H1 (cell line): Measurements from ENCODE around the gene G2E3. TPM values are rescaled to one million over a fixed set of nuclear protein-coding genes. Genes with fewer than 3 reads are reported as not detected.

ENCODE experiments used
- CTCF ChIA-PET: fragments of 300-600 bp; sonication (Branson Sonifier 250); formaldehyde crosslinking; loops from one replicate; lab custom pipeline; 2021; ENCODE audit not compliant: partially characterized antibody; lab: Charles Lee
- POLR2A ChIA-PET: fragments of 300-600 bp; sonication (Branson Sonifier 250); formaldehyde crosslinking; loops from one replicate; lab custom pipeline; 2021; ENCODE audit warnings: inconsistent platforms; ENCODE audit not compliant: partially characterized antibody; lab: Charles Lee
- DNase-seq, 2 experiments: peaks; one replicate each; pipeline versions ENCODE4 v3.0.0 to v3.0.0-alpha.2; 2010 to 2022; ENCODE audit warnings: low spot score in 2 of 2, low read depth in 1 of 2, mixed read lengths in 1 of 2
- FAIRE-seq: peaks from 2 replicates; lab custom pipeline; 2011; peaks lifted over from hg19 to GRCh38; lab: Jason Lieb, UNC
- H2AFZ ChIP-seq: 2 replicates; pipeline ENCODE4 v1.8.1; 2012; ENCODE audit warnings: low read length, inconsistent platforms
- H2AK5ac ChIP-seq: 2 replicates; pipeline ENCODE4 v1.6.1; 2013; ENCODE audit warnings: low read depth, low read length
- H2BK120ac ChIP-seq: replicated peaks from 2 replicates; pipeline ENCODE3; 2013; ENCODE audit warnings: low read depth, low read length, inconsistent platforms
- H2BK12ac ChIP-seq: 2 replicates; pipeline ENCODE4 v1.6.1; 2013; ENCODE audit warnings: low read depth, low read length
- H2BK15ac ChIP-seq: 2 replicates; pipeline ENCODE4 v1.6.1; 2013; ENCODE audit warnings: low read length
- H2BK20ac ChIP-seq: 2 replicates; pipeline ENCODE4 v1.6.1; 2013; ENCODE audit warnings: low read length
- H2BK5ac ChIP-seq: 2 replicates; pipeline ENCODE4 v1.6.1; 2013; ENCODE audit warnings: low read depth, low read length
- H3K14ac ChIP-seq: 2 replicates; pipeline ENCODE4 v1.6.1; 2013; ENCODE audit warnings: inconsistent platforms; ENCODE audit not compliant: insufficient read length
- H3K18ac ChIP-seq: 2 replicates; pipeline ENCODE4 v1.6.1; 2013; ENCODE audit warnings: low read length; ENCODE audit errors: extremely low read depth
- H3K23ac ChIP-seq: 2 replicates; pipeline ENCODE4 v1.6.1; 2013; ENCODE audit warnings: inconsistent platforms; ENCODE audit not compliant: insufficient read length
- H3K23me2 ChIP-seq: 2 replicates; pipeline ENCODE4 v1.6.1; 2013; ENCODE audit warnings: low read depth, low read length
- H3K27ac ChIP-seq: 2 replicates; pipeline ENCODE4 v1.6.1; 2011; ENCODE audit warnings: low read depth, low read length, inconsistent platforms
- H3K27me3 ChIP-seq, 4 experiments: replicated peaks in 1 of 4; 1 replicate in 1 of 4; 2 replicates in 3 of 4; pipeline versions ENCODE4 v1.6.1 to v1.8.1; 2011 to 2013; ENCODE audit warnings: low read length in 3 of 4, mild to moderate bottlenecking in 3 of 4, inconsistent platforms in 2 of 4, mixed read lengths in 2 of 4, moderate library complexity in 1 of 4; ENCODE audit not compliant: control insufficient read depth in 3 of 4, insufficient read depth in 3 of 4; ENCODE audit errors: extremely low read depth in 1 of 4
- H3K36me3 ChIP-seq, 4 experiments: 2 replicates each; pipeline versions ENCODE4 v1.6.1 to v1.8.1; 2011 to 2013; ENCODE audit warnings: mild to moderate bottlenecking in 4 of 4, low read length in 3 of 4, moderate library complexity in 2 of 4, control low read depth in 1 of 4, inconsistent platforms in 1 of 4; ENCODE audit not compliant: insufficient read depth in 4 of 4, control insufficient read depth in 2 of 4
- H3K4ac ChIP-seq: replicated peaks from 2 replicates; pipeline ENCODE3; 2013; ENCODE audit warnings: low read length, low read depth, mixed read lengths, inconsistent platforms; ENCODE audit not compliant: insufficient read length
- H3K4me1 ChIP-seq, 4 experiments: replicated peaks in 1 of 4; 1 replicate in 1 of 4; 2 replicates in 3 of 4; pipeline versions ENCODE4 v1.6.1 to v1.8.1; 2011 to 2013; ENCODE audit warnings: low read length in 3 of 4, inconsistent platforms in 2 of 4, mixed read lengths in 1 of 4; ENCODE audit not compliant: insufficient read depth in 4 of 4, control insufficient read depth in 3 of 4
- H3K4me2 ChIP-seq, 2 experiments: 2 replicates each; pipeline versions ENCODE4 v1.6.1 to v1.8.1; 2011 to 2013; ENCODE audit warnings: low read depth in 2 of 2, low read length in 2 of 2, control low read depth in 1 of 2, inconsistent platforms in 1 of 2, mild to moderate bottlenecking in 1 of 2; ENCODE audit not compliant: insufficient read depth in 1 of 2
- H3K4me3 ChIP-seq, 4 experiments: fragments of 200-600, 300-600 bp in 1 of 4; sonication (generic), shearing (Covaris generic), sonication (Bioruptor Twin) in 1 of 4; 2 replicates each; pipeline versions ENCODE4 v1.5.1 to v1.8.1; 2011 to 2016; ENCODE audit warnings: low read length in 4 of 4, low read depth in 3 of 4, control low read depth in 2 of 4, inconsistent platforms in 2 of 4, mild to moderate bottlenecking in 2 of 4, mixed read lengths in 1 of 4, moderate library complexity in 1 of 4; ENCODE audit not compliant: insufficient read depth in 2 of 4; ENCODE audit errors: extremely low read depth in 1 of 4
- H3K56ac ChIP-seq: replicated peaks from 2 replicates; pipeline ENCODE3; 2013; ENCODE audit warnings: low read depth, mild to moderate bottlenecking, mixed read lengths, low read length, inconsistent platforms; ENCODE audit not compliant: insufficient read length
- H3K79me1 ChIP-seq: 2 replicates; pipeline ENCODE4 v1.6.1; 2013; ENCODE audit warnings: low read depth, low read length, control low read depth
- H3K79me2 ChIP-seq, 2 experiments: 2 replicates each; pipeline versions ENCODE4 v1.6.1 to v1.8.1; 2012 to 2013; ENCODE audit warnings: low read length in 2 of 2, mild to moderate bottlenecking in 2 of 2, inconsistent platforms in 1 of 2; ENCODE audit not compliant: insufficient read depth in 2 of 2, control insufficient read depth in 1 of 2
- H3K9ac ChIP-seq, 4 experiments: replicated peaks in 1 of 4; 1 replicate in 1 of 4; 2 replicates in 3 of 4; pipeline versions ENCODE4 v1.6.1 to v1.8.1; 2011 to 2013; ENCODE audit warnings: low read depth in 3 of 4, low read length in 3 of 4, control low read depth in 2 of 4, mild to moderate bottlenecking in 2 of 4, moderate library complexity in 2 of 4, inconsistent platforms in 1 of 4; ENCODE audit errors: extremely low read depth in 1 of 4
- H3K9me3 ChIP-seq, 2 experiments: 2 replicates each; pipeline versions ENCODE4 v1.6.1 to v1.8.1; 2012 to 2013; ENCODE audit warnings: mild to moderate bottlenecking in 2 of 2, moderate library complexity in 2 of 2, control low read depth in 1 of 2, inconsistent platforms in 1 of 2, low read depth in 1 of 2, low read length in 1 of 2, mixed read lengths in 1 of 2; ENCODE audit not compliant: insufficient read depth in 2 of 2
- H4K20me1 ChIP-seq, 2 experiments: replicated peaks in 1 of 2; 2 replicates each; pipeline versions ENCODE3 to v1.8.1; 2011 to 2013; ENCODE audit warnings: inconsistent platforms in 2 of 2, low read length in 2 of 2, mild to moderate bottlenecking in 1 of 2; ENCODE audit not compliant: insufficient read depth in 2 of 2, control insufficient read depth in 1 of 2
- H4K5ac ChIP-seq: 2 replicates; pipeline ENCODE4 v1.6.1; 2013; ENCODE audit warnings: low read length, low read depth, mixed read lengths, inconsistent platforms; ENCODE audit not compliant: insufficient read length
- H4K8ac ChIP-seq: 2 replicates; pipeline ENCODE4 v1.8.0; 2013; ENCODE audit warnings: mild to moderate bottlenecking, moderate library complexity, low read length, inconsistent platforms; ENCODE audit not compliant: insufficient read depth; ENCODE audit errors: extremely low read depth
- H4K91ac ChIP-seq: replicated peaks from 2 replicates; pipeline ENCODE3; 2013; ENCODE audit warnings: low read length, mixed read lengths, inconsistent platforms; ENCODE audit not compliant: insufficient read length
- BRCA1 ChIP-seq: IDR thresholded peaks from 2 replicates; pipeline ENCODE4 v1.6.1; 2012; ENCODE audit warnings: low read depth, low read length, improper control_type of control experiment
- EZH2 ChIP-seq: fragments of 200-600 bp; sonication (generic); IDR thresholded peaks from 2 replicates; pipeline ENCODE4 v1.7.1; 2012; ENCODE audit warnings: low read depth, mild to moderate bottlenecking, moderate library complexity, low read length, inconsistent platforms; ENCODE audit not compliant: severe bottlenecking
- HDAC6 ChIP-seq: IDR thresholded peaks from one replicate; pipeline ENCODE4 v1.7.1; 2012; ENCODE audit warnings: low read depth, mild to moderate bottlenecking, inconsistent platforms, low read length, moderate library complexity
- KDM1A ChIP-seq: fragments of 200-600, 300-600 bp; sonication (generic); IDR thresholded peaks from 2 replicates; pipeline ENCODE4 v1.7.1; 2016; ENCODE audit warnings: mild to moderate bottlenecking, low read length, borderline replicate concordance
- MAFK ChIP-seq: IDR thresholded peaks from 2 replicates; pipeline ENCODE4 v1.6.1; 2012; ENCODE audit warnings: low read depth, mild to moderate bottlenecking, improper control_type of control experiment, low read length
- NANOG ChIP-seq: IDR thresholded peaks from 2 replicates; pipeline ENCODE4 v1.6.1; 2011; ENCODE audit warnings: low read length, low read depth, mild to moderate bottlenecking, inconsistent platforms; ENCODE audit not compliant: insufficient read depth, poor library complexity, severe bottlenecking
- POLR2AphosphoS5 ChIP-seq: IDR thresholded peaks from 2 replicates; pipeline ENCODE4 v1.6.1; 2011; ENCODE audit warnings: low read depth, low read length
- SIN3A ChIP-seq, 2 experiments: IDR thresholded peaks in 1 of 2; conservative IDR thresholded peaks in 1 of 2; 2 replicates each; pipeline ENCODE4 v1.6.1; 2011 to 2012; ENCODE audit warnings: low read length in 2 of 2, improper control_type of control experiment in 1 of 2, low read depth in 1 of 2, mild to moderate bottlenecking in 1 of 2
- SIX5 ChIP-seq: IDR thresholded peaks from 2 replicates; pipeline ENCODE4 v1.6.1; 2011; ENCODE audit warnings: mild to moderate bottlenecking, low read depth, low read length
- TAF1 ChIP-seq: IDR thresholded peaks from 2 replicates; pipeline ENCODE4 v1.6.1; 2011; ENCODE audit warnings: mild to moderate bottlenecking, low read depth, low read length
- TAF7 ChIP-seq: optimal IDR thresholded peaks from 2 replicates; pipeline ENCODE3; 2011; ENCODE audit warnings: low read depth, mild to moderate bottlenecking, inconsistent platforms, low read length, moderate library complexity, borderline replicate concordance
- ZNF274 ChIP-seq: IDR thresholded peaks from 2 replicates; pipeline ENCODE4 v1.7.0; 2012; ENCODE audit warnings: low read length, borderline replicate concordance; ENCODE audit errors: extremely low read depth
- WGBS, 2 experiments: shearing (Covaris generic) in 1 of 2; methylation state at CpG; one replicate each; pipeline versions ENCODE4 v1.1.6 to v1.1.7; 2013 to 2015; ENCODE audit warnings: low lambda C conversion rate in 2 of 2, mixed read lengths in 2 of 2, inconsistent platforms in 1 of 2, low coverage in 1 of 2, missing lambda C conversion rate in 1 of 2; ENCODE audit not compliant: insufficient replicate concordance in 2 of 2, insufficient coverage in 1 of 2, insufficient read length in 1 of 2; ENCODE audit errors: extremely low coverage in 1 of 2, missing lambda C conversion rate in 1 of 2; 5-methylcytosine and 5-hydroxymethylcytosine counted together
- polyA plus RNA-seq, 7 experiments: library from polyadenylated mRNA; depleted of rRNA in 3 of 7; stranded (reverse) in 5 of 7; unstranded in 2 of 7; fragments of >200 nt in 5 of 7; fragments of 200-250 nt in 2 of 7; gene quantifications; 1 replicate in 5 of 7; 2 replicates in 1 of 7; 4 replicates in 1 of 7; pipeline versions ENCODE4 v1.2.1 to v1.2.3, GENCODE V29; 2011 to 2013; ENCODE audit warnings: missing spikeins in 2 of 7, mixed read lengths in 2 of 7
- total RNA-seq: library from RNA; stranded (reverse); fragmentation: NEBNext Ultra II Directional; extraction: Animal tissue kit (Norgen Biotek cat#: 25700); gene quantifications from 2 replicates; pipeline ENCODE4 v1.2.1, GENCODE V29; 2021

G2E3 gene
- total and polyA plus RNA-seq, 2 of the 8 experiments (the other 6 are each of a cell fraction or from before 2014, with no cell fraction given), result 9.2 to 72.0 TPM

GRCh38 chr14:30621354-30621939 is 62.5 kb downstream of the G2E3 start:
- no peak overlapping the region for H2BK20ac ChIP-seq
- H3K4me2 ChIP-seq, result peak overlapping the region; percentile 86 to 94
- H3K79me2 ChIP-seq, result peaks cover 9 to 41% of the 10 kb centered on the region in 2 experiments
- peaks cover 0 to 8% (median under 1%) of the 10 kb centered on the region in 4 experiments; a peak in 5 of 8 replicates for H3K36me3 ChIP-seq
- H2BK120ac ChIP-seq, result no peak overlapping the region
- H2AFZ ChIP-seq, result peak overlapping the region; percentile 46; the same call in 1 of the 2 replicates
- H3K4me1 ChIP-seq, result peaks cover 0 to 5% (median 0%) of the 10 kb centered on the region in 4 experiments; a peak in 1 of 7 replicates
- DNase-seq (peak in 1 of 2 experiments; percentile 54), FAIRE-seq (no peak)
- peak overlapping the region; percentile 66 to 95 (median 80) for H3K9ac ChIP-seq
- H3K79me1 ChIP-seq, result peaks cover 3% of the 10 kb centered on the region; the same call in 1 of the 2 replicates
- no peak overlapping the region for H3K56ac ChIP-seq
- H2BK5ac ChIP-seq, result peak overlapping the region; percentile 82
- H3K14ac ChIP-seq, result no peak overlapping the region
- no peak overlapping the region for H3K4ac ChIP-seq
- H4K20me1 ChIP-seq, result peaks cover 0 to 3% of the 10 kb centered on the region in 2 experiments
- H4K91ac ChIP-seq, result no peak overlapping the region
- H3K23me2 ChIP-seq, result peaks cover 8% of the 10 kb centered on the region; the same call in 1 of the 2 replicates
- POLR2A ChIA-PET, result interaction anchor here (0.6 to 2.0 kb wide), 17 partner anchors 9 to 1239 kb away, joined by 3 to 9 read pairs (median 4); partner anchors contain the start of genes G2E3 and STRN3
- no peak overlapping the region for H2BK15ac ChIP-seq
- H3K4me3 ChIP-seq, result peak overlapping the region; percentile 68 to 96 (median 93)
- TF ChIP-seq BRCA1, result no peak
- no peak for TF ChIP-seq EZH2
- no peak for TF ChIP-seq MAFK
- TF ChIP-seq POLR2AphosphoS5, result peak; percentile 76
- TF ChIP-seq HDAC6, result no peak
- no peak for TF ChIP-seq SIX5
- TF ChIP-seq TAF1, result 0 out of 2 replicates have a peak, but pooled peaks have one; percentile 36
- TF ChIP-seq ZNF274, result no peak
- TF ChIP-seq SIN3A (conservative IDR thresholded peaks at IDR 0.05 in 1 of 2, IDR thresholded peaks at IDR 0.05 in 1 of 2; ENCODE audit: low read depth in 1 of 2, low read length in 2 of 2), result no peak
- no peak for TF ChIP-seq NANOG
- no peak for TF ChIP-seq KDM1A
- TF ChIP-seq TAF7, result no peak
- TF ChIP-seq, all 59 proteins: peak for 2
- Histone ChIP-seq H3K23ac (no peak overlapping the region), H2AK5ac (no peak overlapping the region), H4K5ac (no peak overlapping the region), H2BK12ac (peak overlapping the region; percentile 32; the same call in 1 of the 2 replicates), H4K8ac (no peak overlapping the region), H3K18ac (peak overlapping the region; percentile 60), H3K9me3 (no peaks in the 10 kb centered on the region), H3K27me3 (no peaks in the 10 kb centered on the region), H3K27ac (peak overlapping the region; percentile 72)
- 33% methylated on average over 17 of the region's 17 CpGs; no CpG with 5 or more reads in 1 of the 2 experiments for WGBS, 2 experiments
- CTCF ChIA-PET, result interaction anchor here (0.8 to 1.2 kb wide), 4 partner anchors 10 to 47 kb away, joined by 3 to 4 read pairs (median 3); no protein-coding TSS in a partner anchor
